ENCODE data around the gene PRICKLE2.

Gene PRICKLE2

GRCh38 chr3:64046592-64046991, 178.7 kb downstream of the PRICKLE2 start:
- DNase-seq (ENCODE audit: low read depth): no peak

- no peak for DNase-seq (ENCODE audit: low read depth)
Measured at GRCh38 chr3:64042952-64043351, 182.3 kb downstream of the PRICKLE2 start.

All from HS-27A (cell line).